ENCODE data around the gene DUSP19. TPM values are rescaled to one million over a fixed set of nuclear protein-coding genes. Genes with fewer than 3 reads are reported as not detected.

DUSP19 gene
- total and polyA plus RNA-seq, 10 of the 15 experiments (the other 5 are each of a cell fraction or from before 2014, with no cell fraction given): 0.16 to 1.7 (median 0.57) TPM

GRCh38 chr2:183124222-183124956 is 45.8 kb downstream of the DUSP19 start, which contains the start of gene NUP35 (continued):
- peak; percentile 88 for TF ChIP-seq ZBTB40 (IDR thresholded peaks at IDR 0.05; ENCODE audit: borderline replicate concordance)
- TF ChIP-seq E2F4 (IDR thresholded peaks at IDR 0.05; ENCODE audit: low read depth, low read length): peak; percentile 82
- TF ChIP-seq USF1 (IDR thresholded peaks at IDR 0.05; ENCODE audit: borderline replicate concordance, extremely low read length, insufficient read depth, low read depth, low read length): peak; percentile 48
- peak; percentile 45; the same call in 1 of the 2 replicates for TF ChIP-seq ATF7 (IDR thresholded peaks at IDR 0.05; ENCODE audit: low read depth)
- peak; percentile 44 for TF ChIP-seq KLF5 (IDR thresholded peaks at IDR 0.05; ENCODE audit: partially characterized antibody)
- no peak for TF ChIP-seq NFYA (IDR thresholded peaks at IDR 0.05; ENCODE audit: borderline replicate concordance, low read depth, low read length)
- TF ChIP-seq NR2F1 (conservative IDR thresholded peaks at IDR 0.05): no peak
- TF ChIP-seq CBX3 (IDR thresholded peaks at IDR 0.05; ENCODE audit: borderline replicate concordance, low read depth): no peak
- no peak for TF ChIP-seq SUPT20H (IDR thresholded peaks at IDR 0.05; ENCODE audit: borderline replicate concordance, control insufficient read depth, low read depth, low read length)
- peak; percentile 6; the same call in 1 of the 2 replicates for TF ChIP-seq FOXM1 (IDR thresholded peaks at IDR 0.05; ENCODE audit: low read depth, low read length)
- no peak for TF ChIP-seq MTA3 (IDR thresholded peaks at IDR 0.05; ENCODE audit: borderline replicate concordance, low read length)
- TF ChIP-seq STAT1 (conservative IDR thresholded peaks at IDR 0.05): no peak
- peak; percentile 85 for TF ChIP-seq MYC (IDR thresholded peaks at IDR 0.05; ENCODE audit: insufficient read depth, insufficient read length, insufficient replicate concordance, low read length, severe bottlenecking)
- TF ChIP-seq EGR1 (IDR thresholded peaks at IDR 0.05; ENCODE audit: borderline replicate concordance in 1 of 2, low read depth in 2 of 2, low read length in 2 of 2): peak in 1 of 2 experiments; percentile 80; a peak in 2 of 3 replicates
- no peak; the same call in 1 of the 2 replicates for TF ChIP-seq TCF3 (IDR thresholded peaks at IDR 0.05; ENCODE audit: borderline replicate concordance, insufficient read depth, low read depth, low read length)
- no peak for TF ChIP-seq MEF2A (IDR thresholded peaks at IDR 0.05; ENCODE audit: insufficient read depth, low read depth, low read length)
- TF ChIP-seq CUX1 (IDR thresholded peaks at IDR 0.05; ENCODE audit: insufficient replicate concordance, low read depth, low read length): no peak
